SH-SY5Y (cell line): ENCODE measurements around the gene WNT5A.

ENCODE experiments used
- GATA2 ChIP-seq: IDR thresholded peaks from 2 replicates; pipeline ENCODE4 v1.6.1; 2011; ENCODE audit warnings: mild to moderate bottlenecking, low read depth, low read length
- GATA3 ChIP-seq: IDR thresholded peaks from 2 replicates; pipeline ENCODE4 v1.6.1; 2011; ENCODE audit warnings: low read depth, mild to moderate bottlenecking, low read length, moderate library complexity

GRCh38 chr3:55514962-55515361 lies 27.9 kb upstream of the WNT5A start:
- TF ChIP-seq GATA3: no peak
- TF ChIP-seq GATA2: no peak
